Measurements from ENCODE around the gene COLEC11. TPM values are rescaled to one million over a fixed set of nuclear protein-coding genes. Genes with fewer than 3 reads are reported as not detected.
A peak's percentile ranks its signal among the peaks of the same experiment; 100 is the strongest.

The COLEC11 gene
- total and polyA plus RNA-seq, 2 experiments from 2014 or later = 1.3 to 1.5 TPM

GRCh38 chr2:3580449-3580848 is 14.5 kb upstream of the COLEC11 start (continued):
- TF ChIP-seq ETS1 (IDR thresholded peaks at IDR 0.05) = no peak
- TF ChIP-seq ZNF331 (CRISPR knock-in tag; IDR thresholded peaks at IDR 0.05; ENCODE audit: low read depth) = no peak
- TF ChIP-seq EZH2 (IDR thresholded peaks at IDR 0.05; ENCODE audit: low read depth, unreplicated experiment) = no peak
- TF ChIP-seq ZNF114 (CRISPR knock-in tag; IDR thresholded peaks at IDR 0.05) = no peak
- no peak for TF ChIP-seq POLR2AphosphoS5 (IDR thresholded peaks at IDR 0.05; ENCODE audit: low read depth)
- no peak for TF ChIP-seq NANOG (IDR thresholded peaks at IDR 0.05; ENCODE audit: borderline replicate concordance)
- no peak for TF ChIP-seq CTCF (conservative IDR thresholded peaks at IDR 0.05; ENCODE audit: low read depth in 2 of 2)
- TF ChIP-seq JUNB (IDR thresholded peaks at IDR 0.05; ENCODE audit: unreplicated experiment) = no peak
- no peak for TF ChIP-seq EZH2phosphoT487 (IDR thresholded peaks at IDR 0.05; ENCODE audit: unreplicated experiment)
- TF ChIP-seq STAT1 (IDR thresholded peaks at IDR 0.05; ENCODE audit: unreplicated experiment) = no peak

- Histone ChIP-seq H3K36me3 (ENCODE audit: insufficient read depth) (peaks cover 63% of the 10 kb centered on the region), H3K27ac (ENCODE audit: low read depth) (peak overlapping the region; percentile 28; the same call in 1 of the 2 replicates)
- peaks cover 78% of the 10 kb centered on the region for H3K36me3 Mint-ChIP-seq (ENCODE audit: low read depth)
- TF ChIP-seq POLR2AphosphoS5 (IDR thresholded peaks at IDR 0.05; ENCODE audit: low read depth) = no peak; the same call in 1 of the 2 replicates
- no peak for TF ChIP-seq EZH2phosphoT487 (IDR thresholded peaks at IDR 0.05; ENCODE audit: unreplicated experiment)
- TF ChIP-seq ZNF114 (CRISPR knock-in tag; IDR thresholded peaks at IDR 0.05) = no peak
- TF ChIP-seq ZNF331 (CRISPR knock-in tag; IDR thresholded peaks at IDR 0.05; ENCODE audit: low read depth) = no peak
- no peak for TF ChIP-seq JUNB (IDR thresholded peaks at IDR 0.05; ENCODE audit: unreplicated experiment)
- TF ChIP-seq, protein P1, sequence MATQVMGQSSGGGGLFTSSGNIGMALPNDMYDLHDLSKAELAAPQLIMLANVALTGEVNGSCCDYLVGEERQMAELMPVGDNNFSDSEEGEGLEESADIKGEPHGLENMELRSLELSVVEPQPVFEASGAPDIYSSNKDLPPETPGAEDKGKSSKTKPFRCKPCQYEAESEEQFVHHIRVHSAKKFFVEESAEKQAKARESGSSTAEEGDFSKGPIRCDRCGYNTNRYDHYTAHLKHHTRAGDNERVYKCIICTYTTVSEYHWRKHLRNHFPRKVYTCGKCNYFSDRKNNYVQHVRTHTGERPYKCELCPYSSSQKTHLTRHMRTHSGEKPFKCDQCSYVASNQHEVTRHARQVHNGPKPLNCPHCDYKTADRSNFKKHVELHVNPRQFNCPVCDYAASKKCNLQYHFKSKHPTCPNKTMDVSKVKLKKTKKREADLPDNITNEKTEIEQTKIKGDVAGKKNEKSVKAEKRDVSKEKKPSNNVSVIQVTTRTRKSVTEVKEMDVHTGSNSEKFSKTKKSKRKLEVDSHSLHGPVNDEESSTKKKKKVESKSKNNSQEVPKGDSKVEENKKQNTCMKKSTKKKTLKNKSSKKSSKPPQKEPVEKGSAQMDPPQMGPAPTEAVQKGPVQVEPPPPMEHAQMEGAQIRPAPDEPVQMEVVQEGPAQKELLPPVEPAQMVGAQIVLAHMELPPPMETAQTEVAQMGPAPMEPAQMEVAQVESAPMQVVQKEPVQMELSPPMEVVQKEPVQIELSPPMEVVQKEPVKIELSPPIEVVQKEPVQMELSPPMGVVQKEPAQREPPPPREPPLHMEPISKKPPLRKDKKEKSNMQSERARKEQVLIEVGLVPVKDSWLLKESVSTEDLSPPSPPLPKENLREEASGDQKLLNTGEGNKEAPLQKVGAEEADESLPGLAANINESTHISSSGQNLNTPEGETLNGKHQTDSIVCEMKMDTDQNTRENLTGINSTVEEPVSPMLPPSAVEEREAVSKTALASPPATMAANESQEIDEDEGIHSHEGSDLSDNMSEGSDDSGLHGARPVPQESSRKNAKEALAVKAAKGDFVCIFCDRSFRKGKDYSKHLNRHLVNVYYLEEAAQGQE (IDR thresholded peaks at IDR 0.05; ENCODE audit: unreplicated experiment) = no peak
- TF ChIP-seq NANOG (IDR thresholded peaks at IDR 0.05; ENCODE audit: borderline replicate concordance) = no peak
- TF ChIP-seq ETS1 (IDR thresholded peaks at IDR 0.05) = no peak
- no peak for TF ChIP-seq STAT1 (IDR thresholded peaks at IDR 0.05; ENCODE audit: unreplicated experiment)
- TF ChIP-seq CTCF (conservative IDR thresholded peaks at IDR 0.05; ENCODE audit: low read depth in 2 of 2) = no peak
- TF ChIP-seq CREB1 (CRISPR knock-in tag; IDR thresholded peaks at IDR 0.05; ENCODE audit: low read depth) = no peak
- TF ChIP-seq EZH2 (IDR thresholded peaks at IDR 0.05; ENCODE audit: low read depth, unreplicated experiment) = no peak
These were observed 13.3 kb upstream of the COLEC11 start for GRCh38 chr2:3581367-3582262.

More at GRCh38 chr2:3581367-3582262, 13.3 kb upstream of the COLEC11 start:
- H3K79me2 ChIP-seq (replicated peaks; ENCODE audit: insufficient read depth) = peaks cover 47% of the 10 kb centered on the region
- H3K4me3 Mint-ChIP-seq = no peak overlapping the region
- peaks cover 6% of the 10 kb centered on the region for H3K27me3 Mint-ChIP-seq (ENCODE audit: insufficient read depth, low read depth, poor library complexity)
- H4K20me1 ChIP-seq (replicated peaks; ENCODE audit: insufficient read depth) = peaks cover 63% of the 10 kb centered on the region
- H3K9me2 ChIP-seq (ENCODE audit: insufficient read depth) = no peaks in the 10 kb centered on the region
- no peaks in the 10 kb centered on the region for H3K9me3 Mint-ChIP-seq
- no peaks in the 10 kb centered on the region for H3K27me3 ChIP-seq (ENCODE audit: insufficient read depth)
- peaks cover 23% of the 10 kb centered on the region for H3K4me1 Mint-ChIP-seq
- peaks cover 41% of the 10 kb centered on the region for H3F3A ChIP-seq (replicated peaks; ENCODE audit: low read depth)
- DNase-seq (ENCODE audit: low spot score) (no peak), ATAC-seq (peak; percentile 42)
- H3K27ac Mint-ChIP-seq = no peak overlapping the region; the same call in 1 of the 2 replicates
- peaks cover 11% of the 10 kb centered on the region for H3K4me1 ChIP-seq (ENCODE audit: insufficient read depth)
- no peak overlapping the region for H2AFZ ChIP-seq
- H3K4me2 ChIP-seq = no peak overlapping the region
- no peak overlapping the region for H3K4me3 ChIP-seq

All from GM23338 (cell line).